Smooth muscle cell (in vitro differentiated cells): Measurements from ENCODE around the gene CDK3. TPM values are rescaled to one million over a fixed set of nuclear protein-coding genes. Genes with fewer than 3 reads are reported as not detected.
A peak's percentile ranks its signal among the peaks of the same experiment; 100 is the strongest.

Source experiments
- DNase-seq: peaks from one replicate; lab custom pipeline; 2025; ENCODE audit not compliant: unreplicated experiment; lab: John Stamatoyannopoulos, UW
- H2AFZ ChIP-seq: fragments of 200-600 bp; sonication (generic); 2 replicates; pipeline ENCODE4 v1.6.0; 2016; ENCODE audit warnings: antibody characterized with exemption, low read depth, mild to moderate bottlenecking
- H3F3A ChIP-seq: fragments of 200-600 bp; sonication (generic); 2 replicates; pipeline ENCODE4 v1.6.0; 2017; ENCODE audit warnings: antibody characterized with exemption, low read depth
- H3K27ac ChIP-seq: fragments of 200-600 bp; sonication (generic); 2 replicates; pipeline ENCODE4 v1.5.1; 2016; ENCODE audit warnings: low read depth, mild to moderate bottlenecking
- H3K27me3 ChIP-seq: fragments of 200-600 bp; sonication (generic); 2 replicates; pipeline ENCODE4 v1.6.1; 2016; ENCODE audit warnings: low read depth, mild to moderate bottlenecking
- H3K36me3 ChIP-seq: fragments of 200-600 bp; sonication (generic); 2 replicates; pipeline ENCODE4 v1.5.1; 2016; ENCODE audit warnings: low read depth
- H3K4me1 ChIP-seq: fragments of 200-600 bp; sonication (generic); 2 replicates; pipeline ENCODE4 v1.5.1; 2016; ENCODE audit warnings: low read depth
- H3K4me2 ChIP-seq: fragments of 200-600 bp; sonication (generic); 2 replicates; pipeline ENCODE4 v1.6.0; 2016; ENCODE audit warnings: mild to moderate bottlenecking
- H3K4me3 ChIP-seq: fragments of 200-600 bp; sonication (generic); 2 replicates; pipeline ENCODE4 v1.5.1; 2016; ENCODE audit warnings: mild to moderate bottlenecking
- H3K79me2 ChIP-seq: fragments of 200-600 bp; sonication (generic); 2 replicates; pipeline ENCODE4 v1.6.0; 2016; ENCODE audit warnings: low read depth, mild to moderate bottlenecking
- H3K9ac ChIP-seq: fragments of 200-600 bp; sonication (generic); 2 replicates; pipeline ENCODE4 v1.6.0; 2016; ENCODE audit warnings: low read depth
- H3K9me3 ChIP-seq: fragments of 200-600 bp; sonication (generic); replicated peaks from 2 replicates; pipeline ENCODE4 v1.5.1; 2016; ENCODE audit warnings: low read depth
- H4K20me1 ChIP-seq: fragments of 200-600 bp; sonication (generic); 2 replicates; pipeline ENCODE4 v1.6.0; 2016; ENCODE audit warnings: low read depth
- CTCF ChIP-seq: fragments of 200-600 bp; sonication (generic); IDR thresholded peaks from 2 replicates; pipeline ENCODE4 v1.5.1; 2017; ENCODE audit warnings: borderline replicate concordance, mild to moderate bottlenecking, antibody characterized with exemption; ENCODE audit not compliant: insufficient read depth, poor library complexity, severe bottlenecking
- WGBS: methylation state at CpG from one replicate; pipeline ENCODE4 v1.1.7; 2016; ENCODE audit warnings: low lambda C conversion rate; 5-methylcytosine and 5-hydroxymethylcytosine counted together
- polyA plus RNA-seq: library from polyadenylated mRNA; unstranded; fragments of >200 nt; fragmentation: Nextera tagmentation; extraction: Ambion mirVana; gene quantifications from 2 replicates; pipeline ENCODE4 v1.2.1, GENCODE V29; 2016
- total RNA-seq: library from RNA; depleted of rRNA; stranded (reverse); fragments of >200 nt; gene quantifications from 2 replicates; pipeline ENCODE4 v1.2.3, GENCODE V29; 2014

CDK3 gene
- total and polyA plus RNA-seq, 2 experiments from 2014 or later = 1.0 to 3.9 TPM

GRCh38 chr17:75981019-75981615, 19.5 kb upstream of the CDK3 start:
- Histone ChIP-seq H4K20me1 (peaks cover 15% of the 10 kb centered on the region), H3K27me3 (no peaks in the 10 kb centered on the region), H2AFZ (no peak overlapping the region), H3K4me1 (peaks cover 15% of the 10 kb centered on the region), H3K27ac (peak overlapping the region; percentile 100), H3K4me3 (no peak overlapping the region), H3K4me2 (peak overlapping the region; percentile 85), H3K79me2 (peaks cover 28% of the 10 kb centered on the region), H3K36me3 (no peaks in the 10 kb centered on the region), H3F3A (peaks cover 23% of the 10 kb centered on the region), H3K9me3 (no peaks in the 10 kb centered on the region), H3K9ac (peak overlapping the region; percentile 99)
- 91% methylated on average over 7 of the region's 7 CpGs for WGBS
- no peak for DNase-seq
- no peak for TF ChIP-seq CTCF

GRCh38 chr17:75983501-75984181, 17.0 kb upstream of the CDK3 start:
- Histone ChIP-seq H3K36me3 (no peaks in the 10 kb centered on the region), H3K27me3 (no peaks in the 10 kb centered on the region), H3K9me3 (no peaks in the 10 kb centered on the region), H3K4me1 (peaks cover 15% of the 10 kb centered on the region), H3K9ac (no peak overlapping the region), H4K20me1 (no peaks in the 10 kb centered on the region), H3F3A (peaks cover 23% of the 10 kb centered on the region), H3K4me2 (peak overlapping the region; percentile 67), H3K4me3 (no peak overlapping the region), H2AFZ (no peak overlapping the region), H3K79me2 (peaks cover 5% of the 10 kb centered on the region), H3K27ac (peak overlapping the region; percentile 100)
- TF ChIP-seq CTCF = no peak
- no peak for DNase-seq
- 20% methylated on average over 6 of the region's 6 CpGs for WGBS

GRCh38 chr17:75985986-75986385, 14.7 kb upstream of the CDK3 start:
- Histone ChIP-seq H3K9ac (no peak overlapping the region), H3K27me3 (no peaks in the 10 kb centered on the region), H3K9me3 (no peaks in the 10 kb centered on the region), H4K20me1 (no peaks in the 10 kb centered on the region), H3K4me1 (peaks cover 15% of the 10 kb centered on the region), H3K4me3 (no peak overlapping the region), H3K27ac (no peak overlapping the region), H3K79me2 (peaks cover 5% of the 10 kb centered on the region), H3F3A (peaks cover 14% of the 10 kb centered on the region), H3K36me3 (no peaks in the 10 kb centered on the region), H3K4me2 (no peak overlapping the region), H2AFZ (no peak overlapping the region)
- TF ChIP-seq CTCF = no peak
- DNase-seq = no peak
- WGBS = 95% methylated on average over 4 of the region's 4 CpGs
